H1 (cell line): ENCODE data around the gene GYS2. TPM values are rescaled to one million over a fixed set of nuclear protein-coding genes. Genes with fewer than 3 reads are reported as not detected.

ENCODE experiments used
- ASH2L ChIP-seq: fragments of 200-600, 300-600 bp; sonication (generic); IDR thresholded peaks from one replicate; pipeline ENCODE4 v1.7.1; 2017; ENCODE audit warnings: low read length
- CHD7 ChIP-seq: fragments of 300-600 bp; sonication (generic); IDR thresholded peaks from 2 replicates; pipeline ENCODE4 v1.7.1; 2012; ENCODE audit warnings: low read length, moderate library complexity, mild to moderate bottlenecking, inconsistent platforms; ENCODE audit not compliant: insufficient replicate concordance
- EP300 ChIP-seq, 2 experiments: IDR thresholded peaks; 1 replicate in 1 of 2; 2 replicates in 1 of 2; pipeline ENCODE4 v1.6.1; 2011 to 2012; ENCODE audit warnings: low read depth in 2 of 2, low read length in 2 of 2, mild to moderate bottlenecking in 2 of 2, borderline replicate concordance in 1 of 2, inconsistent platforms in 1 of 2, moderate library complexity in 1 of 2
- EZH2 ChIP-seq: fragments of 200-600 bp; sonication (generic); IDR thresholded peaks from 2 replicates; pipeline ENCODE4 v1.7.1; 2012; ENCODE audit warnings: low read depth, mild to moderate bottlenecking, moderate library complexity, low read length, inconsistent platforms; ENCODE audit not compliant: severe bottlenecking
- KDM1A ChIP-seq: fragments of 200-600, 300-600 bp; sonication (generic); IDR thresholded peaks from 2 replicates; pipeline ENCODE4 v1.7.1; 2016; ENCODE audit warnings: mild to moderate bottlenecking, low read length, borderline replicate concordance
- NANOG ChIP-seq: IDR thresholded peaks from 2 replicates; pipeline ENCODE4 v1.6.1; 2011; ENCODE audit warnings: low read length, low read depth, mild to moderate bottlenecking, inconsistent platforms; ENCODE audit not compliant: insufficient read depth, poor library complexity, severe bottlenecking
- PHF8 ChIP-seq: fragments of 200-600 bp; sonication (generic); conservative IDR thresholded peaks from 2 replicates; pipeline ENCODE4 v1.7.1; 2012; ENCODE audit warnings: low read depth, mild to moderate bottlenecking, inconsistent platforms, low read length, moderate library complexity
- RNF2 ChIP-seq: fragments of 200-900, 300-1000 bp; sonication (generic); IDR thresholded peaks from 2 replicates; pipeline ENCODE4 v1.7.1; 2016; ENCODE audit warnings: borderline replicate concordance, low read depth, mild to moderate bottlenecking, antibody characterized with exemption, low read length; ENCODE audit not compliant: poor library complexity, severe bottlenecking; ENCODE audit errors: missing control alignments
- SP1 ChIP-seq: IDR thresholded peaks from 2 replicates; pipeline ENCODE4 v1.6.1; 2011; ENCODE audit warnings: low read depth, low read length
- YY1 ChIP-seq: IDR thresholded peaks from 2 replicates; pipeline ENCODE4 v1.6.1; 2011; ENCODE audit warnings: low read depth, mild to moderate bottlenecking, low read length
- ZNF274 ChIP-seq: IDR thresholded peaks from 2 replicates; pipeline ENCODE4 v1.7.0; 2012; ENCODE audit warnings: low read length, borderline replicate concordance; ENCODE audit errors: extremely low read depth
- polyA plus RNA-seq, 7 experiments: library from polyadenylated mRNA; depleted of rRNA in 3 of 7; stranded (reverse) in 5 of 7; unstranded in 2 of 7; fragments of >200 nt in 5 of 7; fragments of 200-250 nt in 2 of 7; gene quantifications; 1 replicate in 5 of 7; 2 replicates in 1 of 7; 4 replicates in 1 of 7; pipeline versions ENCODE4 v1.2.1 to v1.2.3, GENCODE V29; 2011 to 2013; ENCODE audit warnings: missing spikeins in 2 of 7, mixed read lengths in 2 of 7
- total RNA-seq: library from RNA; stranded (reverse); fragmentation: NEBNext Ultra II Directional; extraction: Animal tissue kit (Norgen Biotek cat#: 25700); gene quantifications from 2 replicates; pipeline ENCODE4 v1.2.1, GENCODE V29; 2021

Gene GYS2
- total and polyA plus RNA-seq, 2 of the 8 experiments (the other 6 are each of a cell fraction or from before 2014, with no cell fraction given) = not detected

- TF ChIP-seq CHD7 = no peak
- no peak for TF ChIP-seq EZH2
- TF ChIP-seq NANOG = no peak
- TF ChIP-seq YY1 = no peak
- TF ChIP-seq EP300 (IDR thresholded peaks at IDR 0.05; ENCODE audit: borderline replicate concordance in 1 of 2, low read depth in 2 of 2, low read length in 2 of 2) = no peak
- no peak for TF ChIP-seq PHF8
- TF ChIP-seq SP1 = no peak
- TF ChIP-seq RNF2 = no peak
- TF ChIP-seq ZNF274 = no peak
- no peak for TF ChIP-seq KDM1A
- no peak for TF ChIP-seq ASH2L
These were observed 33.6 kb downstream of the GYS2 start (continued) for GRCh38 chr12:21571046-21571445.
